Dedifferentiated amniotic fluid mesenchymal stem cell (primary cell): ENCODE data around the gene CATSPER1.

ENCODE experiments used
- DNase-seq: peaks from one replicate; pipeline ENCODE4 v3.0.0-alpha.2; 2016; ENCODE audit errors: extremely low spot score

Gene CATSPER1

GRCh38 chr11:66002648-66003225 is 23.5 kb downstream of the CATSPER1 start:
- no peak for DNase-seq

DNA sequence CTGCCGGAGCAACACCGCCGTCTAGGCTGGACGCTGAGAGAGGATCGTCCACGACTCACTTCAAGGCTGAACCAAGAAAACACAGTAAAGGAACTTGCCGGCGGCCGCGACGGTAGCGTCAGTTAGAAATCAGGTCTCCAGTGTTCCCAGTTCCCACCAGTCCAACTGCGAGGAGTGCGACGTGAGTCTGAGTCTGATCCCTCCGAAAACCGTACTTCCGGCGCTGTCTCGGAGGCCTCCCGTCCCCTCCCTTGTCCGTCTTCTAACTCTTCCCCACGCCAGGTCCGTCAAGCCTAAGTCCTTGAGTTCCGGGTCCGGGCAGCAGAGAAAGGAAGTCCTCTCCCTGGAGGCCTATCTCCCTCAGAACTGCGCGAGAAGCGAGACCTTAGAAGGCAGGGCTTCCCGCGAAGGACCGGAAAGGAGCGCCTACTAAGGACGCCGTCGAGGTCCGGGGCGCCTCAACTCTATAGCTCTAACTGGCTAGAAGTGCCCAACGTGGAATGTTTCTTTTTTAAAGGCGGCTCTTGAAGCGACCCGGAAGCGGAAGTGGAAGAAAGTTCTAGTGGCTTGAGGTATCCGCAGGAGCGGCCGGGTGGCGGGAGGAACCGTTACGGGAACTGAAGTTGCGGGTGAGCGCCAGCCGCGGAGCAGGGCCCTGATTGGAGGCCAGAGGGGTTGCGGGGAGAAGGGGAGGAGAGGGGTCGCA is 24.2 kb downstream of the CATSPER1 start, which contains the start of the genes BANF1 and EIF1AD:
Gene BANF1 (plus strand): TSS at position 562 of the 706 bp plus-strand sequence. CDS start 748 bp downstream, outside the sequence.
Gene EIF1AD (minus strand): TSS at position 216 of the 706 bp plus-strand sequence. CDS start 1,768 bp downstream, outside the sequence.
- peak; percentile 97 for DNase-seq

- no peak for DNase-seq
Measured at GRCh38 chr11:65997286-65997685, 29.0 kb downstream of the CATSPER1 start.

DNA sequence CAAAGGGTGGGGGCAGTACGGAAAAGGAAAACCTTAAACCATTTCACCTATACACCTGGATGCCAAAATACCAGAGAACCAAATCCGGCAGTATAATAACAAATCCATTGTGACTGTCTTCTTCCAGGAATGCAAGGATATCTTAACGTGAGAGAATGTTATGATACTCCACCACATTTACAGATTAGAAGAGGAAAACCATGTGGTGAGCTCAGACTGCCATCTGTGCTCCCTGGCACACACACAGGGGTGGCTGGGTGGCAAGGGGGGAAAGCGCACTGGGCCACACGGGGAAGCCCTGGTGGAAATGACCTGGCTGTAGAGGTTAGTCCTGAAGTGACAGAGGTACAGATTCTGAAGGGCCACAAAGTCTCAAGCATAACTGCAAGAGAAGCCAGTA is 34.2 kb downstream of the CATSPER1 start:
- no peak for DNase-seq

- DNase-seq, result peak; percentile 97
Measured at GRCh38 chr11:65988791-65989592, 37.3 kb downstream of the CATSPER1 start.

DNA sequence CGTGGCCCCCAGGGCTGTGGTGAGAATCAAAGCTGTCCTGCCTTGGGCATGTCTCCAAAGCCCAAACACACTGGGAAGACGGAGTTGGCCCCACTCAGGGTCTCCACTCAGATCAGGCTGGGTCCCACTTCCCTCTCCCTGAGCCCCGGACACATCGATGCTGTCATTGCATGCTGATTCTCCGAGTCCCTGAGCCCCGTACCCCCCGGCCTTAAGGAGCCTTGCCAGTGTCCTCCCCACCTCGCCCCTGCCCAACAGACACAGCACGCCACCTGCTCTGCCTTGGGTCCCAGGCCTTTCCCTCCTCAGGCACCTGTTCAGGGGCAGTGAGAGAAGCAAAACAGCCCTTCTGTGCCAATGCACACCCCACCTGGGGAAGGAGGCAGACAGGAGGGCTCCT is 38.9 kb downstream of the CATSPER1 start:
- DNase-seq, result no peak

- DNase-seq, result no peak
Measured at GRCh38 chr11:65983589-65983987, 42.7 kb downstream of the CATSPER1 start.

- no peak for DNase-seq
Measured at GRCh38 chr11:65982824-65983588, 43.3 kb downstream of the CATSPER1 start.

DNA sequence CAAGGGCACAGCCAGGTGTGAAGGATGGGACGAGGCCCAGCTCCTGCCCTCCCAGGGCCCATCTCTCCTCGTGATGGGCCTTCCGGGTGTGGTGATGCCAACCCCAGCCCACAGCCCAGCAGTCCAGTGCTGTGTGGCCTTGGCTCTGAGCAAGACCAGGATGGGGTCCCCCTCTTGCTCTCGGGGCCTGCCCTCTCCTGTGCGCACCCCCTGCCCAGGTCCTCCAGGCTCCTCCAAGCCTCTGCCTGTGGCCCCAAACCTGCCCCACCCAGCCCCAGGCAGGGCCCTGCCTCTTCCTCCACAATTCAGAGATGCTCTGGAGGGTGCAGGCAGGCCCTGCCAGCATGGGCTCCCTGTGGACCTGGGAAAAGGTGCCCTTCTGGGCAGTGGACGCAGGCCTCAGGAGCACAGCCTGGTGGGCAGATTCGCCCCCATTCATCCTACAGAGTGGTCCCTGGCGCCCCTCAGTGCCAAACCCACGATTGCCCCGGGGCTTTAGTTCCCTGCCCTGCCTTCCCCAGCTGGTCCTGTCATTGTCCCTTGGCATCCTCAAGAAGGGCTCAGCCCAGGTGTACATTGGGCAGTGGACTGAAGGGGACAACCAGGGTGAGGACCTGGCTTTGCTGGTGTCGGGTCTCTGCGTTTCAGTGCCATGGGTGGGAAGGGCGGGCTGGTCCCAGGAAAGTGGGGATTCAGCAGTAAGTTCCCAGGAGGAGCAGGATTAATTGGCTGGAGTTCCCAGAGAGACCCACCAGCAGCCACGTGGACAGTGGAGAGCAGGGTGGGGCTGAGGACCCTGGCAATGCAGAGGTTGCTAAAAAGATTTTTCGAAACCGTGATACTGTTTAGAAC is 44.1 kb downstream of the CATSPER1 start:
- DNase-seq, result no peak

GRCh38 chr11:65981101-65981740 is 45.1 kb downstream of the CATSPER1 start:
- no peak for DNase-seq

DNA sequence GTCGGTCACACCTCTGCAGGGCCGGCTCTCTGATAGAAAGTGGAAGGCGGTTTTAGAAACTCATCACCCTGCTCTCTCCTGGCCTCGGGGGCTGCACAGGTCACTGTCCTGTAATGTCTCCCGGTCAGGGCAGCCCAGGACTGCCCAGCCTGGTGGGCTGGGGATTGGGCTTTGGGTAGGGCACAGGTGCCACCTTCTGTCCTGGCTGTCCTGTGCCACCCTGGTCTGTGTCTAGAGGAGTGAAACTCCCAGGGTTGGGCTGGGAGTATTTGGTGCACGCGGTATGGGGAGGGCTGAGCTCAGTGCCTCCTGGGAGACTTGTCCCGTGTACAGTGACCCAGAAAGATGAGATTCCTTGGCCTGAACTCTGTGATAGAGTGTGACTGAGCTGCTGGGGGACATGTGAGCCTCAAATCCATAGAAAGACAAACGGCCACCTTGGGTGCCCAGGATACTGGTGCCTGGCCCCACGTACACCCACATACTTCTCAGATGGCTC is 47.0 kb downstream of the CATSPER1 start:
- DNase-seq, result no peak

DNA sequence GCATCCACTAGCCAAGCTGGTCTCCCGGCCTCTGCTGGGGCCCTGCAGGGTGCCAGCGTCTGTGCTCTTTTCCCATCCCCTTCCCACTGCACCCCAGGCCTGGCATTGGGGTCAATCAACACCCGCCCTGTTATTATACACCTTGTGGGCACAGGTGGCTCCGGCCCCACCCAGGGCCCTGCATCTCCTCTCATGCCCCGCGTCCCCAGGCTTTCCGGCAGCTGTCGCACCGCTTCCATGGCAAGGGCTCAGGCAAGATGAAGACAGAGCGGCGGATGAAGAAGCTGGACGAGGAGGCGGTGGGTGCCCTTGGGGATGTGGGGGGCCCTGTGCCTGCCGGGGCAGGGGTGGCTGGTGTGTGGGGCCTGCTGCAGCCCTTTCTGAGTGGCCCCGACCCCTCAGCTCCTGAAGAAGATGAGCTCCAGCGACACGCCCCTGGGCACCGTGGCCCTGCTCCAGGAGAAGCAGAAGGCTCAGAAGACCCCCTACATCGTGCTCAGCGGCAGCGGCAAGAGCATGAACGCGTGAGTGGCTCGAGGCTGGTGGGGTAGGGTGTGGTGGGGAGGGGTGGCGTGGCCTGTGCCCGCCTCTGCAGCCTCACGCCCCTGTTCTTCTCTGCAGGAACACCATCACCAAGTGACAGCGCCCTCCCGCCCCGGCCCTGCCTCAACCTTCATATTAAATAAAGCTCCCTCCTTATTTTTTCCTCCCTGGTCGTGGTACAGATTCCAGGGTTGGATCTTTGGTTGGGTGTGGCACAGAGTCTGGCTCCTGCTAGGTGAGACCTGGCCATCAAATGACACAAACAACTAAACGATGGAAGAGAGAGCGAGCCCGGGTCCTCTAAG is 47.7 kb downstream of the CATSPER1 start:
- DNase-seq, result no peak

DNA sequence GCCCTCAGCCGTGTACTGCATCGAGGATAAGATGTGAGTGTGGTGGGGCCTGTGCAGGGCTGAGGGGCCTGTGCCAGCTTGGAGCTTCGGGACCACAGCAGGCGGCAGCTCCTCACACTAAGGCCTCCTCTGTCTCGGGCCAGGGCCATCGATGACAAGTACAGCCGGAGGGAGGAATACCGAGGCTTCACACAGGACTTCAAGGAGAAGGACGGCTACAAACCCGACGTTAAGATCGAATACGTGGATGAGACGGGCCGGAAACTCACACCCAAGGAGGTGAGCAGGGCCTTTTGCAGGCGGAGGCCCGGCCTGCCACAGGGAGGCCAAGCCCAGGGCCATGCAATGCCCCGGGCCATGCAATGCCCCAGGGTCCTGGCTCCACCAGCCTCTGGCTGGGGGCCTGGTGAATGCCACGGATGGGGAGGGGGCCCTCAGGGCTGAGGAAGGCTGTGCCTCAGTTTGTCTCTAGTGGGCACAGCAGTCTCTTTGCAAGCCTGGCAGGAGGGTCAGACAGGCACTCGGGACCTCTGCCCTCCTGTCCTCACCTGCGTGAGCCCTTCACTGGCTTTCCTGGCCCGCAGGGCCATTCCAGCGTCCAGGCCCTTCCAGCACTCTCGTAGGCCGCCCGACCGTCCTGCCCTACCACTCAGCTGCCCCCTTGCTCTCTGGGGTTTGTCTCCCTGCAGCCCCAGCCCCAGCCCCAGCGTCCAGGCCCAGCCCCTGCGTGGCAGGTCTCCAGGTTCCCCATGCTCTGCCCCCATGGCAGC is 48.5 kb downstream of the CATSPER1 start:
- no peak for DNase-seq

DNA sequence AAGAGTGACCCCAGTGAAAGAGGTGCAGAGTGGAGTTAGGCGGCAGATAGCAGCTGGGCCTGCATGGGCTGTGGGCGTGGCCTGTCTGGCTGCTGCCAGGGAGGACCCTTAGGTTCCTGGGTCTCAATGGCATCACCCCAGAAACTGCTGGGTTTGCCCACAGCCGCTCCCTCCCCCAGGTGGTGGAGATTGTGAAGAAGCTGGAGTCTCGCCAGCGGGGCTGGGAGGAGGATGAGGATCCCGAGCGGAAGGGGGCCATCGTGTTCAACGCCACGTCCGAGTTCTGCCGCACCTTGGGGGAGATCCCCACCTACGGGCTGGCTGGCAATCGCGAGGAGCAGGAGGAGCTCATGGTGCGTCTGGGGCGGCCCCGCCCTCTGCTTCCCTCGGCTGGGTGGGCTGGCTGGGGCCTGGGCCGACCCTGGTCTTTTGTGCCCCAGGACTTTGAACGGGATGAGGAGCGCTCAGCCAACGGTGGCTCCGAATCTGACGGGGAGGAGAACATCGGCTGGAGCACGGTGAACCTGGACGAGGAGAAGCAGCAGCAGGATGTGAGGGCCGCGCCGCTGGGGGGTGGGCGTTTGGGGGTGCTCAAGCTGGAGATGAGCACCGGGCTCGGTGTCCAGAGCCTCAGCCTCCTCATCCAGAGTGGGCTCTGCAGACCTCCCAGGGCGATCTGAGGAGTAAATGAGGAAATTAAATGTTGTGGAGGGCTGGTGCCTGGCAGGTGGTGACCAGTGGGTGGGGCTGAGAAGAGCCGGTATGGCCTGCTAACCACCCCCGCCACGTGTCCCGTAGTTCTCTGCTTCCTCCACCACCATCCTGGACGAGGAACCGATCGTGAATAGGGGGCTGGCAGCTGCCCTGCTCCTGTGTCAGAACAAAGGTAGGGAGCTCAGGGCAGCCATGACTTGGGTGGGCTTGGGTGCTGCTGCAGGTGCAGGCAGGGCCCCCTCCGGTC is 49.8 kb downstream of the CATSPER1 start:
- DNase-seq, result no peak

DNA sequence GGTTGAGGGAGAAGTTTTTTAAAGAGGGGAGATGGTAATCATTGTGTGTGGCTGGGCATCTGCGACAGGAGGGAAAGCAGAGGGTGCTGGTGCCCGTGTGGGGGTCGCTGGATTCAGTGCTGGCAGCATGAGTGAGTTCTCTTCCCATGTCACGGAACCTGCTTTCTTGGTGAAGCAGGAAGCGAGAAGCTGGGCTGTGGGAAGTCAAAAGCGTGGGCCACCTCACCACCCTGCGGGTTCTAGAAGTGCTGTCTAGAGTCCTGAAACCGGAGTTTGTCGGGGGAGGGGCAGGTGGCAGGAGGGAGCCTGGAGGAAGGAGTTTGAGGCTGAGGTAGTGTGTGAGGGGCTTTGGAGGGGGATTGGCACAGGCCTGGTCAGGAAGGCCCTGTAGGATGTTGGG is 50.5 kb downstream of the CATSPER1 start:
- DNase-seq, result no peak

GRCh38 chr11:65973439-65974110 is 52.7 kb downstream of the CATSPER1 start:
- no peak for DNase-seq

DNA sequence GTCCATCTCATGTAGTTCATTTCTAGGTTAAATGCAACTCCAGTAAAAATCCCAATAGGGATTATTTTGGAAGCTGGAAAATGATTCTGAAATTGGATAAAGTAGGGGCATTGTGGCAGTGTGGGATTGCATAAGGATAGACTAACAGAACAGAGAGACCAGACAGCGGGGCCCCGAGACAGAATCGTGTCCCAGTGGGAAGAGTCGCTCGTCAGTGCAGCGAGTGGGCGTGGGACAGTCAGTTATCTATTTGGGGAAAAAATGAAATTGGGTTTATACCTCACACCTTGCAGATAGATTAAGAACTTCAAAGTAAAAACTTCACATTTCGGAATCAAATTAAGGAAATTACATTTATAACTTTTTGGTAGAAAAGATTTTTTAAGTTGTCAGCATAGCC is 54.2 kb downstream of the CATSPER1 start:
- DNase-seq, result no peak
